DND-41 (cell line): ENCODE measurements around the gene OASL.

Source experiments
- EZH2 ChIP-seq: IDR thresholded peaks from 3 replicates; pipeline ENCODE4 v1.6.1; 2012; ENCODE audit warnings: borderline replicate concordance, low read depth, mild to moderate bottlenecking, moderate library complexity, low read length, inconsistent platforms; ENCODE audit not compliant: severe bottlenecking
- TF ChIP-seq, protein P1 (sequence below): IDR thresholded peaks from 2 replicates; pipeline ENCODE4 v1.5.1; 2012; ENCODE audit warnings: borderline replicate concordance, low read length, moderate library complexity, mild to moderate bottlenecking; ENCODE audit not compliant: poor library complexity, severe bottlenecking; ENCODE audit errors: extremely low read depth

DNA sequence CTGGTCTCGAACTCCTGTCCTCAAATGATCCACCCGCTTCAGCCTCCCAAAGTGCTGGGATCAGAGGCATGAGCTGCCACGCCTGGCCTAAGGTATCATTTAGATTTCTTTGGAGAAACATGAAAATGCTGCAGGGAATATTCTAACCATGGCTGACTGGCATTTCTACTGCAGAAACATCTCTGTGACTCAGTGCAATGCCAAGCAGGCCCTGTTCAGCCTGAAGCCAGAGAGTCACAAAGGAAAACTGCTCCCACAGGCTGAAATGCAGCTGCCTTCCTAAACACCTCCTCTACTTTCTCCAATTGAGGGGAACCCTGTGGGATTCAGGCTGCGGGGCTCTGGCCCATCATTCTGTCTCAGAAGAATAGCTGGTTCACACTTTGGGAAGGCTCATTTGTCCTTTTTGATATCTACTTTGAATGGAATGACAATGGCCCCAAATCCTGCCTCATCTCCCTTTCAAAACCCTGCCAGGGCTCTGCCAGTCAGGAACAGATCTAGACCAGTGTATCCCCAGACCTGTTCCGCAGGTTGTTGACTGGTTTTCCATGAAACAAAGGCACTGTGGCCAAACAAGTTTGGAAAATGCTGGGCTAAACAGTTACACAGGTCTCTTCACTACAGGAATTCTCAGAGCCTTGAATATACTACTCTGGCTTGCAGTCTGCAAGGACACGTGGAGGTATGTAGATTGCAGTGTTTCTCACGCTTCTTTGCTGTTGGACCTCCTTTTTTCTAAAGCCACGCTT lies 30.5 kb downstream of the OASL start:
- TF ChIP-seq EZH2: no peak
- TF ChIP-seq, protein P1, sequence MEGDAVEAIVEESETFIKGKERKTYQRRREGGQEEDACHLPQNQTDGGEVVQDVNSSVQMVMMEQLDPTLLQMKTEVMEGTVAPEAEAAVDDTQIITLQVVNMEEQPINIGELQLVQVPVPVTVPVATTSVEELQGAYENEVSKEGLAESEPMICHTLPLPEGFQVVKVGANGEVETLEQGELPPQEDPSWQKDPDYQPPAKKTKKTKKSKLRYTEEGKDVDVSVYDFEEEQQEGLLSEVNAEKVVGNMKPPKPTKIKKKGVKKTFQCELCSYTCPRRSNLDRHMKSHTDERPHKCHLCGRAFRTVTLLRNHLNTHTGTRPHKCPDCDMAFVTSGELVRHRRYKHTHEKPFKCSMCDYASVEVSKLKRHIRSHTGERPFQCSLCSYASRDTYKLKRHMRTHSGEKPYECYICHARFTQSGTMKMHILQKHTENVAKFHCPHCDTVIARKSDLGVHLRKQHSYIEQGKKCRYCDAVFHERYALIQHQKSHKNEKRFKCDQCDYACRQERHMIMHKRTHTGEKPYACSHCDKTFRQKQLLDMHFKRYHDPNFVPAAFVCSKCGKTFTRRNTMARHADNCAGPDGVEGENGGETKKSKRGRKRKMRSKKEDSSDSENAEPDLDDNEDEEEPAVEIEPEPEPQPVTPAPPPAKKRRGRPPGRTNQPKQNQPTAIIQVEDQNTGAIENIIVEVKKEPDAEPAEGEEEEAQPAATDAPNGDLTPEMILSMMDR: no peak
